NCI-H1436 treated with DMSO at 0.1 percent for 48 hours (cell line): ENCODE measurements around the gene DOCK10.

Experiments used
- DNase-seq: peaks from one replicate; lab custom pipeline; 2025; lab: John Stamatoyannopoulos, UW

Gene DOCK10

GRCh38 chr2:225011585-225011984, 30.7 kb downstream of the DOCK10 start:
- no peak for DNase-seq

- DNase-seq: no peak
Measured at GRCh38 chr2:225010804-225011203, 31.5 kb downstream of the DOCK10 start.

DNA sequence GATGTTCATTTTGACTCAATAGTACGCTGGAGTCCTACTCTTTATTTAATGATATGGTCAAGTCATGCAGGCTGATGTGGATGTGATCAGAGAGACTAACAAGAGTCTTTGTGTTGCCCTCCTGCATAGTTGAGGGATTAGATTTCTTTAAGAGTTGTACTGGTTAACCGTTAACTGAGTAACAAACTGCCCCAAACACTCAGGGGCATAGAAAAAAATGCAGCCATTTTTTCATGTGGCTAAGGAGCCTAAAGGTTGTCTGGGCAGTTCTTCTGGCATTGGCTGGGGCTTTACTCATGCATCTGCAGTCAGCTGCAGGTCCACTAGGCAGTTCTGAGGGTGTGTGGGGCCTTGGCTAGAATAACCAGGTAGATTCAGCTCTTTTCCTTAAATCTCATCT, 32.5 kb downstream of the DOCK10 start:
- DNase-seq: no peak

DNA sequence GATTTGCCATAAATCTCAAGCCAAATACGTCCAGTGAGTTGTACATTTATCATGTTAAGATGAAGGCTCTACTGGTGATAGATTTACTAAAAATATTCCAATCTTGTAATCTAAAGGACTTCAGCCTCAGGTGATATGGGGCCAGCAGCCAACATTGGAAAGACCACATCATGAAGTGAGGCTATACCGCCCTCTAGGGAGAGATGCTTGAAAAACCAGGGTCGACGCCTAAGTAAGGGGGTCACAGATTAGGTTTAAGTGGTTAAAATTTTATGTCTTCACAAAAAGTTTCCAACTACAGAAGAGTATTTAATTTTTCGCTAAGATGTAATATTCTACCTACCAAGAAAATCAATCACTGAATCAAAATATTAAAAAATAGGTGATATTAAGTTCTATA, 33.3 kb downstream of the DOCK10 start:
- DNase-seq: no peak

DNA sequence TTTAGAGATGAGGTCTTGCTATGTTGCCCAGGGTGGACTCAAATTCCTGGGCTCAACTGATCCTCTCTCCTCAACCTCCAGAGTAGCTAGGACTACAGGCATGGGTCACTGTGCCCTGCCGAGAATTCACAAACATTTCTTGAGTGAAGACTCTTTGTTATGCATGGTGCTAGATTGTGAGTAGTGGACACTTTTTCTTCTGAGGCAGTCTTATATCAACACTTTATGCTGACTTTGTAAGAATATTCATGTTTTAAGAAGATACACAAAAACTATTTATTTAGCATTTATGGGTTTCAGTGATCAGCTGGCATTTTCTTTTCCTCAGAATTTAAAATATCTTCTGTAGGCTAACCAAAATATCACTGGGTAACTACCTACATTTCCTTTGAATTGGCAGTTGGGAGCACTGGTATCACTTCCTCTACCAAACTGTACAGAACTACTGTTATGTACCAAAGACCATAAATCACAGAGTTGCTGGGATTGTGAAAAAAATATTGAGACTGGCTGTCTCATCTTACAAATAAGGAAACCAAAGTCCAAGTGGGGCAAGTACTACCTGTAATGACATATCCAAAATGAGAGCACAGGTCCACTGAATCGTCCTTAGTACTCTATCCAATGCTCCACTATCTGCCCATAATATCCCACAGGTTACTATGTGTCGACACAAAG, 34.0 kb downstream of the DOCK10 start:
- DNase-seq: no peak

- DNase-seq: no peak
Measured at GRCh38 chr2:225006730-225007129, 35.5 kb downstream of the DOCK10 start.

- DNase-seq: no peak
Measured at GRCh38 chr2:225004597-225004996, 37.7 kb downstream of the DOCK10 start.

GRCh38 chr2:225002656-225003045, 39.6 kb downstream of the DOCK10 start:
- no peak for DNase-seq

DNA sequence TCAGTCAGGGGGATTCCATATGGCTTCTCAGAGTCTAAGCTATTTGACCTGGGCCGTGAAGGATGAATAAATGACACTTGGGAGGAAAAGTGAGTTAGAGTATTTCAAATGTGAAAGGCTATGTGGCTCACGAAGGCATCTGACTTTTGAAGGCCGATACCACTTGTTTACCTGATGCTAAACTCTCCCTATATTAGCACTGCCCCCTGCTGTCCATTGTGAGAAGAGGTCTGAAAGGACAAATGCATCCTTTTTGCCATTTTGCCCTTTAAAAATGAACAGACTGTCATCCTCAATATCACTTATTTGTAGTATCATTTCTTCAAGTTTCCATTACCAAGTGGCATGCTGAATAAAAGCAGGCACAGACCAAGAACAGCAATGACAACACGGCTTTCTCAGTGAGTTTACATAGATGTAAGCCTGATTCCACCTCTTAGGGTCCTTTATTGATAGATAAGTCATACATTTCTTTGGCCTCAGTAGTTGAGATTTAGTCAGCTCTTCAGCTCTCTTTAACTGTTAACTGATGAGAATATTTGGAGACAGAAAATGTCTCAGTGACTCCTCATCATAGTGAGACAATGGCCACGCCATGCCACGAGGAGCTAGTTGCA, 40.1 kb downstream of the DOCK10 start:
- no peak for DNase-seq

DNA sequence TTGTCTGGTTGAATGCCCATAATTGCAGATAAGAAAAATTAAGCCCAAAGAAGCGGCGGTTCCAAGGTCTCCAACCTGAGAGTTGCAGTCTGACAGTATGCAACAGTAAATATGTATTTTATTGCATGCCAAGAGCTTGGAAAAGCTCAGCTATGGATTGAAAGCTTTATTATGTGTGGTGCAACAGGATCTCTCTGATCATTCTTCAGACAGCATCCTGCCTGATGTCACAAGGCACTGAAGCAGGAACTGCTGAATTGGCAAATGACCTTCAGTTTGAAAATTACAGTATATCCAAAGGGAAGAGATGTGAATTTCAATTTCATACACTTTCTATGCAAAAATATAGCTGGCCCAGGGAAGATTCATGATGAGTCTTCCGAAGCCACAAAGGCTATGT, 42.5 kb downstream of the DOCK10 start:
- no peak for DNase-seq

DNA sequence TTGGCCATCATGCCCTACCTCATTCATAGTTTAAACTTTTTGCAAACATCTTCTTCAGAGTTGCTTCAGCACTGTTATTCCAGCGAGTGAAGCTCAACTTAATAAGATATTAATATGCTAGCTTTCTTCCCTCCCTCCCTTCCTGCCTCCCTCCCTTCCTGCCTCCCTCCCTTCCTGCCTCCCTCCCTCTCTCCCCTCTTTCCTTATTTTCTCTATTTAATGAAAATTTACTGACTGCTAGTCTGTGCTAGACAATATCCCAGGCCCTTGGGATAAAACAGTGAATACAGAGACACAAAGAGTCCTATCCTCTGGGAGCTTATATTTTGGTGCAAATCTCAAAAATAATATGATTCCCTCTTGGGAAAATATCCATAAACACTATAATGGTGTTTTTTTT, 42.9 kb downstream of the DOCK10 start:
- DNase-seq: no peak

- DNase-seq: no peak
Measured at GRCh38 chr2:224997802-224998201, 44.5 kb downstream of the DOCK10 start.

- DNase-seq: no peak
Measured at GRCh38 chr2:224995419-224995818, 46.8 kb downstream of the DOCK10 start.

DNA sequence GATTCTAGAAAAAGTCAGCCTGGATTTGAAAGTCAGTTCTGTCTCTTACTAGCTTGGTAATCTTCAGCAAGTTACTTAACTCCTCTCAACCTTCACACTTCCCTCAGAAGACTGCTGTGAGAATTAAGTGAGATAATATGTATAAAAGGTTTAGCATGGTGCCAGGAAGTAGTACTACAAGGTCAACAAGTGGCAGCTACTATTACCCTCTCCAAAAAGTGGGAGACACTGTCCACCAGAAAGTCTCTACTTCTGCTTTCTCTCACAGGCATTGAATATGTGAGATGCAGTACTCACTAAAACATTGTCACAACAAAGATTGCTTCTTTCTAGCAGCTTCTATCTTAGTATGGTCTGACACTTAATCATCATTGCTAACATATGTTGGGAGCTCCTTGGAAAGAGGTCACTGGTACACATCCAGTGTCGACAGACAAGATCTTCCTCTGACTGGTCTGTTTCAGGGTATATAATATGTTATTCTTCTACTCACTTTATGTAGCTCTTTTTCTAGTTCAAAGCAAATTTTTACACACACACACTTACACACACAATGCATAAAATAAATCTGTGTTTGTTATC, 47.9 kb downstream of the DOCK10 start:
- DNase-seq: no peak

- DNase-seq: no peak
Measured at GRCh38 chr2:224990710-224991109, 51.6 kb downstream of the DOCK10 start.

DNA sequence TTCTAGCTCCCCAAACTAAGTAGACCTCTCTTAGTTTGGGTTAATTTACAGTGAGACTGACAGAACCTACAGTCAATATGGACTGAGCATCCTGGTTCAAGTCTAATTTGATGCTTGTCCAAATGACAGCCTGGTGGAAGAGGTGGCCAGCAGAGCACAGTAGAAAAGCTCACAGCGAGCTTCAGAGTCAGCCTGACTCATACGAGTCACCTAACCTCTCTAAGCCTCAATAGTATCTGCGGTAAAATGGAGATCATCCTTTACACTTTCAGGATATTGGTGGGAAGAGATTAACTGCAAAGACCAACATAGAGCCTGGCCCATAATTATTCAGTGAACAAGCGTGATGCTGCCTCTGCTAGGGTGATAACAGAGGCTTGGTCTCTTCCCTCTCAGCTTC, 54.5 kb downstream of the DOCK10 start:
- DNase-seq: no peak

- DNase-seq: no peak
Measured at GRCh38 chr2:224986477-224986876, 55.8 kb downstream of the DOCK10 start.

DNA sequence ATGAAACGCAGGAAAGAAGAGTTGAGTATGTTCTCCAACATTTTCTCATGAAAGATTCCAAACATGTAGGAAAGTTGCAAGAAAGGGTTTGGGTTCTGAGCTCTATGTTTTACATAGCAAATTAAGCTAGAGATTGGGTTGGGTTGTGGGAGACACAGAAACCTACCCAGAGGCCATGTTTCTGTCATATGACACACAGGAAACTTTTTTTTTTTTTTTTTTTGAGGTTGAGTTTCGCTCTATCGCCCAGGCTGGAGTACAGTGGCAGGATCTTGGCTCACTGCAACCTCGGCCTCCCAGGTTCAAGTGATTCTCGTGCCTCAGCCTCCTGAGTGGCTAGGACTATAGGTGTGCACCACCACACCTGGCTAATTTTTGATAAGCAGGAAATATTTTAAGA, 57.6 kb downstream of the DOCK10 start:
- DNase-seq: no peak

GRCh38 chr2:224983712-224984554, 58.3 kb downstream of the DOCK10 start:
- no peak for DNase-seq

GRCh38 chr2:224982910-224983711, 59.2 kb downstream of the DOCK10 start:
- DNase-seq: no peak

- DNase-seq: no peak
Measured at GRCh38 chr2:224982226-224982625, 60.0 kb downstream of the DOCK10 start.
